ENCODE data around the gene GPSM3.

GPSM3 gene

GRCh38 chr6:32222333-32223230 is 30.1 kb upstream of the GPSM3 start:
- TF ChIP-seq, protein P1, sequence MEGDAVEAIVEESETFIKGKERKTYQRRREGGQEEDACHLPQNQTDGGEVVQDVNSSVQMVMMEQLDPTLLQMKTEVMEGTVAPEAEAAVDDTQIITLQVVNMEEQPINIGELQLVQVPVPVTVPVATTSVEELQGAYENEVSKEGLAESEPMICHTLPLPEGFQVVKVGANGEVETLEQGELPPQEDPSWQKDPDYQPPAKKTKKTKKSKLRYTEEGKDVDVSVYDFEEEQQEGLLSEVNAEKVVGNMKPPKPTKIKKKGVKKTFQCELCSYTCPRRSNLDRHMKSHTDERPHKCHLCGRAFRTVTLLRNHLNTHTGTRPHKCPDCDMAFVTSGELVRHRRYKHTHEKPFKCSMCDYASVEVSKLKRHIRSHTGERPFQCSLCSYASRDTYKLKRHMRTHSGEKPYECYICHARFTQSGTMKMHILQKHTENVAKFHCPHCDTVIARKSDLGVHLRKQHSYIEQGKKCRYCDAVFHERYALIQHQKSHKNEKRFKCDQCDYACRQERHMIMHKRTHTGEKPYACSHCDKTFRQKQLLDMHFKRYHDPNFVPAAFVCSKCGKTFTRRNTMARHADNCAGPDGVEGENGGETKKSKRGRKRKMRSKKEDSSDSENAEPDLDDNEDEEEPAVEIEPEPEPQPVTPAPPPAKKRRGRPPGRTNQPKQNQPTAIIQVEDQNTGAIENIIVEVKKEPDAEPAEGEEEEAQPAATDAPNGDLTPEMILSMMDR (IDR thresholded peaks at IDR 0.05; ENCODE audit: low read depth, low read length), result no peak
- no peak overlapping the region for H3K4me3 ChIP-seq (ENCODE audit: low read depth, low read length)

- TF ChIP-seq, protein P1 (IDR thresholded peaks at IDR 0.05; ENCODE audit: low read depth, low read length), result no peak
- H3K4me3 ChIP-seq (ENCODE audit: low read depth, low read length), result no peak overlapping the region
Observed at GRCh38 chr6:32220021-32220420, 27.6 kb upstream of the GPSM3 start.

DNA sequence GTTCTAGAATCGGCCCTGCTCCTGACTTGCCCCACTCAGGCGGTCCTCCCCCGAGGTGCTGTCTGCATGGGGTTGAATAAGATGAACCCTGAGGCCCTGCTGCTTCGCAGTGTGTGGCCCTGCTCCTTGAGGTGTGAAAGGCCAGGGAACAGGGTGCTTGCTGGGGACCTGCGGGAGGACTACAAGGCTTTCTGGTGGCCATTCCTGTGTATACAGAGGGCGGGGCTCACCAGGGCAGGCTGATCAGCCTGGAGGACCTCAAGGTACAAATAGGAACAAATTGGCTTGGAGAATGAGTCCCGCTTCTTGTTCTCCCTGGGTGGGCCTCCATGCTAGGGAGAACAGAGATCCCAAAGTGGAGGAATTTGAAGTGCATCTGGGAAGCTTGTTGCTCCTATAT is 25.7 kb upstream of the GPSM3 start:
- H3K4me3 ChIP-seq (ENCODE audit: low read depth, low read length), result no peak overlapping the region
- TF ChIP-seq, protein P1 (IDR thresholded peaks at IDR 0.05; ENCODE audit: low read depth, low read length), result no peak

DNA sequence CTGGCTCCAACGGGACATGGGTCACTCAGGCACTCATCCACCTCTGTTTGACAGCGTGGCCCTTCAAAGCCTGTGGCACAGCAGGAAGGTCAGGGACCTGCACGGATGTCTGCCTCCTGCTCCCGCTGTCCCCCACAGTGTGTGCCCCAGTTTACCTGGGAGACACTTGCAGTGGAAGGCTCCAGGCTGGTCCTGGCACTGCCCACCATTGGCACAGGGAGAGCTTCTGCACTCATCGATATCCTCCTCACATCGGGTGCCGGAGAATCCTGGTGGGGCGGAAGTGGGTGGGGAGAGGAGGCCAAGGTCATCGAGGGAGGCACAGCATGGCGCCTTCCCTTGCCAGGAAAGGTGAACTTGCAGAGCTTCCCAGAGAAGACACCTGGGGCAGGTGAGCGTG is 24.6 kb upstream of the GPSM3 start:
- TF ChIP-seq, protein P1 (IDR thresholded peaks at IDR 0.05; ENCODE audit: low read depth, low read length), result no peak
- no peak overlapping the region for H3K4me3 ChIP-seq (ENCODE audit: low read depth, low read length)

GRCh38 chr6:32216285-32216684 is 23.8 kb upstream of the GPSM3 start:
- H3K4me3 ChIP-seq (ENCODE audit: low read depth, low read length), result no peak overlapping the region
- TF ChIP-seq, protein P1 (IDR thresholded peaks at IDR 0.05; ENCODE audit: low read depth, low read length), result no peak

DNA sequence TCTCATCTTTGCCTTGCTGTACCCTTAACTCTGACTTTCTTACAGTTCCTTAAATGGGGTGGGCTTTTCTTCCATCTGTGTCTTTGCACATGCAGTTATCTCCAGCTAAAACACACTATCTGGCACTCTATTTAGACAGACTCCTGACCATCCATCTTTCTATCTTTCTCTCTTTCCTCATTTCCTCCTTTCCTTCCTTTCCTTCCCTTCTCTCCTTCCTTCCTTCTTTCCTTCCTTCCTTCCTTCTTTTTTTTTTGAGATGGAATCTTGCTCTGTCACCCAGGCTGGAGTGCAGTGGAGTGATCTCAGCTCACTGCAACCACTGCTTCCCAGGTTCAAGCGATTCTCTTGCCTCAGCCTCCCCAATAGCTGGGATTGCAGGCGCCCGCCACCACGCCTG is 23.2 kb upstream of the GPSM3 start:
- no peak overlapping the region for H3K4me3 ChIP-seq (ENCODE audit: low read depth, low read length)
- TF ChIP-seq, protein P1 (IDR thresholded peaks at IDR 0.05; ENCODE audit: low read depth, low read length), result no peak

DNA sequence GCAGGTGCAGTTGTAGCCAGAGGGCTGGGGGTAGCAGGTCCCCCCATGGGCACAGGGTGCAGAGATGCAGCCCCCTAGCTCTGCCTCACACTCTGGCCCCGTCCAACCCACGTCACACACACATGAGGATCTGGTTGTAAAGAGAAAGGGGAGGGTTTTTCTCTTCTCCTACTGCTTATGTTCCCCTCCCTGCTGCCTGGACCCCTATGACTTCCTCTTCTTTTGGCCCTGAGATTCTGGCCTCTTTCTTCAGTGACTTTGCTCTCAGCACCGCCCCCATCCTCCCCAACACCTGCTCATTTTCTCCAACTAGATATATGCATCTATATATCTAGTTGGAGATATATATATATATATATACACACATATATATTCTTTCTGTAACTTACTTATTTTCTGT is 21.7 kb upstream of the GPSM3 start:
- H3K4me3 ChIP-seq (ENCODE audit: low read depth, low read length), result no peak overlapping the region
- TF ChIP-seq, protein P1 (IDR thresholded peaks at IDR 0.05; ENCODE audit: low read depth, low read length), result no peak

Data from WI38 (cell line).